Measurements from ENCODE around the gene NUP88.
"Not testable (repeated sequence)": the region's sequence is repeated elsewhere in the genome, so short reads cannot be mapped to it uniquely, and the experiment has no call there.

GRCh38 chr17:5435781-5436315 lies 16.4 kb upstream of the NUP88 start:
- TF ChIP-seq CTCF (IDR thresholded peaks at IDR 0.05; ENCODE audit: low read length); EZH2 (optimal IDR thresholded peaks at IDR 0.05; ENCODE audit: low read depth, low read length): not testable (repeated sequence)

All from MM.1S (cell line).